ENCODE results near the gene GPLD1.

The GPLD1 gene

DNA sequence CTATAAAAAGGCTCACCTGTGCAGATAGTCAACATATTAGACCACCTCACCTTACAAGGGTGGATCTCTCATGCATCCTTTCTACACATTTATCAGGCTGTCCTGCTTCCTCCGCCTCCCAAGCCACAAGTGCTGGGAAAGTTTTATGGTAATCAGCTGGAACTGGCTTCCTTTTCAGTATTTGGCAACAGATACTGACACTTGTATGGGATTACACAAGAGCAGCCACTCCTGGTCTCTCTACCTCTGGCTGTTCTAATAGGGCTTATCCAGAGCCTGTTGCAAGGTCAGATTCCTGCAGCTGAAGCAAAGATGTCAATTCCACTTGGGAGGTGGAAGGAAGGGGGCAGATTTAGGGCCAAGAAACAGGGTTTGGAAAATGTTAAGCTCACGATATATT is 503 bp upstream of the GPLD1 start:
- peaks cover 3% of the 10 kb centered on the region for H3K4me1 ChIP-seq (ENCODE audit: control insufficient read depth, low read depth, low read length)
- no peak overlapping the region for H2BK5ac ChIP-seq (ENCODE audit: low read length)
- H3K36me3 ChIP-seq (ENCODE audit: control insufficient read depth, insufficient read depth, low read length): no peaks in the 10 kb centered on the region
- no peak overlapping the region for H3K9ac ChIP-seq (ENCODE audit: low read length)
- no peaks in the 10 kb centered on the region for H3K27me3 ChIP-seq (ENCODE audit: insufficient read depth, low read length, poor library complexity)
- no peak overlapping the region for H3K27ac ChIP-seq (ENCODE audit: low read depth, low read length)
- no peak overlapping the region for H3K18ac ChIP-seq (ENCODE audit: low read length)
- no peak overlapping the region for H4K5ac ChIP-seq (ENCODE audit: low read length)
- no peak overlapping the region for H4K8ac ChIP-seq (ENCODE audit: low read depth, low read length)
- no peak overlapping the region for H3K4ac ChIP-seq (ENCODE audit: low read depth, low read length)
- WGBS (ENCODE audit: extremely low coverage, insufficient coverage, low lambda C conversion rate): no CpG with 5 or more reads among the region's 2 CpGs
- H3K56ac ChIP-seq (ENCODE audit: low read length): no peak overlapping the region
- no peaks in the 10 kb centered on the region for H3K79me1 ChIP-seq (ENCODE audit: low read length)
- no peak for DNase-seq
- H2BK120ac ChIP-seq (ENCODE audit: low read depth, low read length): no peak overlapping the region
- H3K23ac ChIP-seq (ENCODE audit: low read length): no peak overlapping the region
- no peak overlapping the region for H2AK5ac ChIP-seq (ENCODE audit: low read length)
- H3K4me2 ChIP-seq (ENCODE audit: low read length): no peak overlapping the region
- no peak overlapping the region for H2BK15ac ChIP-seq (replicated peaks; ENCODE audit: low read depth)
- H3K4me3 ChIP-seq (ENCODE audit: low read length): no peak overlapping the region
- H3K79me2 ChIP-seq (ENCODE audit: control insufficient read depth, insufficient read depth, low read length): no peaks in the 10 kb centered on the region

GRCh38 chr6:24486065-24486464 is 3.3 kb downstream of the GPLD1 start:
- Histone ChIP-seq H3K79me1 (ENCODE audit: low read length) (no peaks in the 10 kb centered on the region), H3K18ac (ENCODE audit: low read length) (no peak overlapping the region), H3K79me2 (ENCODE audit: control insufficient read depth, insufficient read depth, low read length) (no peaks in the 10 kb centered on the region), H3K36me3 (ENCODE audit: control insufficient read depth, insufficient read depth, low read length) (no peaks in the 10 kb centered on the region), H3K27me3 (ENCODE audit: insufficient read depth, low read length, poor library complexity) (no peaks in the 10 kb centered on the region), H3K4me1 (ENCODE audit: control insufficient read depth, low read depth, low read length) (no peaks in the 10 kb centered on the region), H2BK15ac (replicated peaks; ENCODE audit: low read depth) (no peak overlapping the region), H4K5ac (ENCODE audit: low read length) (no peak overlapping the region), H3K4ac (ENCODE audit: low read depth, low read length) (no peak overlapping the region), H3K56ac (ENCODE audit: low read length) (no peak overlapping the region), H3K23ac (ENCODE audit: low read length) (no peak overlapping the region), H3K4me2 (ENCODE audit: low read length) (no peak overlapping the region), H2AK5ac (ENCODE audit: low read length) (no peak overlapping the region), H2BK5ac (ENCODE audit: low read length) (no peak overlapping the region), H3K4me3 (ENCODE audit: low read length) (no peak overlapping the region), H4K8ac (ENCODE audit: low read depth, low read length) (no peak overlapping the region), H3K9ac (ENCODE audit: low read length) (no peak overlapping the region), H2BK120ac (ENCODE audit: low read depth, low read length) (no peak overlapping the region), H3K27ac (ENCODE audit: low read depth, low read length) (no peak overlapping the region)
- WGBS (ENCODE audit: extremely low coverage, insufficient coverage, low lambda C conversion rate): no CpG with 5 or more reads among the region's 4 CpGs
- DNase-seq: no peak

GRCh38 chr6:24484657-24485323 is 4.6 kb downstream of the GPLD1 start:
- H3K23ac ChIP-seq (ENCODE audit: low read length): no peak overlapping the region
- H4K5ac ChIP-seq (ENCODE audit: low read length): no peak overlapping the region
- H3K27ac ChIP-seq (ENCODE audit: low read depth, low read length): no peak overlapping the region
- no peaks in the 10 kb centered on the region for H3K79me1 ChIP-seq (ENCODE audit: low read length)
- no peak overlapping the region for H2AK5ac ChIP-seq (ENCODE audit: low read length)
- no peak overlapping the region for H2BK15ac ChIP-seq (replicated peaks; ENCODE audit: low read depth)
- H4K8ac ChIP-seq (ENCODE audit: low read depth, low read length): no peak overlapping the region
- WGBS (ENCODE audit: extremely low coverage, insufficient coverage, low lambda C conversion rate): no CpG with 5 or more reads among the region's 7 CpGs
- H2BK120ac ChIP-seq (ENCODE audit: low read depth, low read length): no peak overlapping the region
- no peaks in the 10 kb centered on the region for H3K27me3 ChIP-seq (ENCODE audit: insufficient read depth, low read length, poor library complexity)
- no peaks in the 10 kb centered on the region for H3K4me1 ChIP-seq (ENCODE audit: control insufficient read depth, low read depth, low read length)
- no peak overlapping the region for H3K4ac ChIP-seq (ENCODE audit: low read depth, low read length)
- H3K4me2 ChIP-seq (ENCODE audit: low read length): no peak overlapping the region
- H2BK5ac ChIP-seq (ENCODE audit: low read length): no peak overlapping the region
- no peaks in the 10 kb centered on the region for H3K79me2 ChIP-seq (ENCODE audit: control insufficient read depth, insufficient read depth, low read length)
- no peak overlapping the region for H3K18ac ChIP-seq (ENCODE audit: low read length)
- no peaks in the 10 kb centered on the region for H3K36me3 ChIP-seq (ENCODE audit: control insufficient read depth, insufficient read depth, low read length)
- no peak for DNase-seq
- no peak overlapping the region for H3K56ac ChIP-seq (ENCODE audit: low read length)
- H3K9ac ChIP-seq (ENCODE audit: low read length): no peak overlapping the region
- H3K4me3 ChIP-seq (ENCODE audit: low read length): no peak overlapping the region

- H3K4me3 ChIP-seq (ENCODE audit: low read length): no peak overlapping the region
- no CpG with 5 or more reads among the region's 5 CpGs for WGBS (ENCODE audit: extremely low coverage, insufficient coverage, low lambda C conversion rate)
- H3K4me1 ChIP-seq (ENCODE audit: control insufficient read depth, low read depth, low read length): no peaks in the 10 kb centered on the region
Measured at GRCh38 chr6:24481449-24481848, 7.9 kb downstream of the GPLD1 start.

GRCh38 chr6:24480705-24481104 is 8.7 kb downstream of the GPLD1 start:
- Histone ChIP-seq H3K36me3 (ENCODE audit: control insufficient read depth, insufficient read depth, low read length) (no peaks in the 10 kb centered on the region), H3K79me1 (ENCODE audit: low read length) (no peaks in the 10 kb centered on the region), H4K8ac (ENCODE audit: low read depth, low read length) (no peak overlapping the region), H2BK120ac (ENCODE audit: low read depth, low read length) (no peak overlapping the region), H2BK15ac (replicated peaks; ENCODE audit: low read depth) (no peak overlapping the region), H3K4me2 (ENCODE audit: low read length) (no peak overlapping the region), H3K4me3 (ENCODE audit: low read length) (no peak overlapping the region), H4K5ac (ENCODE audit: low read length) (no peak overlapping the region), H3K23ac (ENCODE audit: low read length) (no peak overlapping the region), H3K27me3 (ENCODE audit: insufficient read depth, low read length, poor library complexity) (no peaks in the 10 kb centered on the region), H3K56ac (ENCODE audit: low read length) (no peak overlapping the region), H3K27ac (ENCODE audit: low read depth, low read length) (no peak overlapping the region), H3K4me1 (ENCODE audit: control insufficient read depth, low read depth, low read length) (no peaks in the 10 kb centered on the region), H3K79me2 (ENCODE audit: control insufficient read depth, insufficient read depth, low read length) (no peaks in the 10 kb centered on the region), H3K18ac (ENCODE audit: low read length) (no peak overlapping the region), H2BK5ac (ENCODE audit: low read length) (no peak overlapping the region), H2AK5ac (ENCODE audit: low read length) (no peak overlapping the region), H3K9ac (ENCODE audit: low read length) (no peak overlapping the region), H3K4ac (ENCODE audit: low read depth, low read length) (no peak overlapping the region)
- DNase-seq: no peak
- WGBS (ENCODE audit: extremely low coverage, insufficient coverage, low lambda C conversion rate): no CpG with 5 or more reads among the region's 9 CpGs

More at GRCh38 chr6:24481449-24481848, 7.9 kb downstream of the GPLD1 start:
- H3K36me3 ChIP-seq (ENCODE audit: control insufficient read depth, insufficient read depth, low read length): no peaks in the 10 kb centered on the region
- no peak overlapping the region for H2BK15ac ChIP-seq (replicated peaks; ENCODE audit: low read depth)
- no peak overlapping the region for H4K8ac ChIP-seq (ENCODE audit: low read depth, low read length)
- H3K27me3 ChIP-seq (ENCODE audit: insufficient read depth, low read length, poor library complexity): no peaks in the 10 kb centered on the region
- H2AK5ac ChIP-seq (ENCODE audit: low read length): no peak overlapping the region
- H3K56ac ChIP-seq (ENCODE audit: low read length): no peak overlapping the region
- H3K18ac ChIP-seq (ENCODE audit: low read length): no peak overlapping the region
- H3K79me1 ChIP-seq (ENCODE audit: low read length): no peaks in the 10 kb centered on the region
- H2BK120ac ChIP-seq (ENCODE audit: low read depth, low read length): no peak overlapping the region
- no peak overlapping the region for H3K27ac ChIP-seq (ENCODE audit: low read depth, low read length)
- H3K4me2 ChIP-seq (ENCODE audit: low read length): no peak overlapping the region
- DNase-seq: no peak
- no peaks in the 10 kb centered on the region for H3K79me2 ChIP-seq (ENCODE audit: control insufficient read depth, insufficient read depth, low read length)
- H2BK5ac ChIP-seq (ENCODE audit: low read length): no peak overlapping the region
- no peak overlapping the region for H4K5ac ChIP-seq (ENCODE audit: low read length)
- no peak overlapping the region for H3K4ac ChIP-seq (ENCODE audit: low read depth, low read length)
- H3K23ac ChIP-seq (ENCODE audit: low read length): no peak overlapping the region
- H3K9ac ChIP-seq (ENCODE audit: low read length): no peak overlapping the region

DNA sequence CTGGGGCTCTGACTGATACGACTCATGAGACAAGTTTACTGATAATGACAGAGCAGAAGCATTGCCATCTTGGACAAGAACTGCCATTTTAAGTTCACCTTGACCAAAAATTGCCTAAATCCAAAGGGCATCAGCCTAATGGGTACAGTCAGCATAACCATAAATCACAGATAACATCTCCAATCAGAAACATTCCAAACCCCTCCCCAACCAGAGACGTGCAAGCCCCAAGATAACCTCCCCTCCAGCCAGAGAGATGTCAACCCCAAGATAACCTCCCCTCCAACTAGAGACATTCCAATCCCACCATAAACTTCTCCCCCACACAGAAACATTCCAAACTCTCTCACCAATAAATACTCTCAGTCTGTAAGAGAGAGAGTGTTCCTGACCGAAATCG is 10.5 kb downstream of the GPLD1 start:
- H3K9ac ChIP-seq (ENCODE audit: low read length): no peak overlapping the region
- no peak overlapping the region for H4K8ac ChIP-seq (ENCODE audit: low read depth, low read length)
- no peaks in the 10 kb centered on the region for H3K36me3 ChIP-seq (ENCODE audit: control insufficient read depth, insufficient read depth, low read length)
- H3K56ac ChIP-seq (ENCODE audit: low read length): no peak overlapping the region
- WGBS (ENCODE audit: extremely low coverage, insufficient coverage, low lambda C conversion rate): no CpG with 5 or more reads among the region's 4 CpGs
- no peak overlapping the region for H3K4me3 ChIP-seq (ENCODE audit: low read length)
- no peaks in the 10 kb centered on the region for H3K79me1 ChIP-seq (ENCODE audit: low read length)
- no peak overlapping the region for H3K18ac ChIP-seq (ENCODE audit: low read length)
- no peaks in the 10 kb centered on the region for H3K79me2 ChIP-seq (ENCODE audit: control insufficient read depth, insufficient read depth, low read length)
- H3K4me1 ChIP-seq (ENCODE audit: control insufficient read depth, low read depth, low read length): no peaks in the 10 kb centered on the region
- no peak overlapping the region for H3K27ac ChIP-seq (ENCODE audit: low read depth, low read length)
- no peak overlapping the region for H2BK15ac ChIP-seq (replicated peaks; ENCODE audit: low read depth)
- H4K5ac ChIP-seq (ENCODE audit: low read length): no peak overlapping the region
- no peak overlapping the region for H2AK5ac ChIP-seq (ENCODE audit: low read length)
- no peak overlapping the region for H2BK120ac ChIP-seq (ENCODE audit: low read depth, low read length)
- no peaks in the 10 kb centered on the region for H3K27me3 ChIP-seq (ENCODE audit: insufficient read depth, low read length, poor library complexity)
- no peak overlapping the region for H3K23ac ChIP-seq (ENCODE audit: low read length)
- no peak overlapping the region for H2BK5ac ChIP-seq (ENCODE audit: low read length)
- H3K4me2 ChIP-seq (ENCODE audit: low read length): no peak overlapping the region
- DNase-seq: no peak
- H3K4ac ChIP-seq (ENCODE audit: low read depth, low read length): no peak overlapping the region
